OCI-LY1 (cell line): ENCODE data around the gene HERC6.

Experiments used
- EZH2 ChIP-seq: fragments of 200-600 bp; sonication (generic), shearing (Covaris generic); IDR thresholded peaks from 2 replicates; pipeline ENCODE4 v1.8.0; 2017; ENCODE audit warnings: borderline replicate concordance, mixed run types, mild to moderate bottlenecking, antibody characterized with exemption, low read length, moderate library complexity, mixed read lengths
- TF ChIP-seq, protein P1 (sequence below): fragments of 200-600 bp; sonication (generic), shearing (Covaris generic); IDR thresholded peaks from 2 replicates; pipeline ENCODE4 v1.5.1; 2017; ENCODE audit warnings: mild to moderate bottlenecking, antibody characterized with exemption, low read length, moderate library complexity, mixed read lengths

DNA sequence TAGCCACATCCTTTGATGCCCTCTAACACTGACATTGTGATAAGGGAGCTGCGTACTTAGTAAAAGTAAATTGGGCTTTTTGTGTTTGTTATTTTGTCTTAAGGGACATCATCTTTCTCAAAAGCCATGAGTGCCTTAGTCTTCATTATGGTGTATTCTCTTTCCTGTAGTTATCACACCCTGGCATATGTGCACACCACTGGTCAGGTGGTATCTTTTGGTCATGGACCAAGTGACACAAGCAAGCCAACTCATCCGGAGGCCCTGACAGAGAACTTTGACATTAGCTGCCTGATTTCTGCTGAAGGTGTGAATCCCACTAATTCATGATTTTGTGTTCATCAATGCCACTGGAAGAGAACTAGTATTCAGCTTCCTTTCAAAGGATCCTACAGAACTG is 18.0 kb downstream of the HERC6 start:
- TF ChIP-seq EZH2: no peak
- TF ChIP-seq, protein P1, sequence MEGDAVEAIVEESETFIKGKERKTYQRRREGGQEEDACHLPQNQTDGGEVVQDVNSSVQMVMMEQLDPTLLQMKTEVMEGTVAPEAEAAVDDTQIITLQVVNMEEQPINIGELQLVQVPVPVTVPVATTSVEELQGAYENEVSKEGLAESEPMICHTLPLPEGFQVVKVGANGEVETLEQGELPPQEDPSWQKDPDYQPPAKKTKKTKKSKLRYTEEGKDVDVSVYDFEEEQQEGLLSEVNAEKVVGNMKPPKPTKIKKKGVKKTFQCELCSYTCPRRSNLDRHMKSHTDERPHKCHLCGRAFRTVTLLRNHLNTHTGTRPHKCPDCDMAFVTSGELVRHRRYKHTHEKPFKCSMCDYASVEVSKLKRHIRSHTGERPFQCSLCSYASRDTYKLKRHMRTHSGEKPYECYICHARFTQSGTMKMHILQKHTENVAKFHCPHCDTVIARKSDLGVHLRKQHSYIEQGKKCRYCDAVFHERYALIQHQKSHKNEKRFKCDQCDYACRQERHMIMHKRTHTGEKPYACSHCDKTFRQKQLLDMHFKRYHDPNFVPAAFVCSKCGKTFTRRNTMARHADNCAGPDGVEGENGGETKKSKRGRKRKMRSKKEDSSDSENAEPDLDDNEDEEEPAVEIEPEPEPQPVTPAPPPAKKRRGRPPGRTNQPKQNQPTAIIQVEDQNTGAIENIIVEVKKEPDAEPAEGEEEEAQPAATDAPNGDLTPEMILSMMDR: no peak
